Skin epidermis (tissue), 12 donors: ENCODE measurements around the gene DLX3.
A peak's percentile ranks its signal among the peaks of the same experiment; 100 is the strongest.

ENCODE experiments used
- H3K27ac ChIP-seq, 21 experiments: fragments of 200-600 bp; sonication (generic) in 11 of 21; one replicate each; pipeline ENCODE4 v1.5.0; 2020; ENCODE audit warnings: mild to moderate bottlenecking in 3 of 21, inconsistent platforms in 2 of 21, moderate library complexity in 2 of 21
- H3K4me3 ChIP-seq, 7 experiments: fragments of 200-600 bp; sonication (generic) in 2 of 7; one replicate each; pipeline ENCODE4 v1.5.0; 2020; ENCODE audit warnings: inconsistent platforms in 2 of 7, mild to moderate bottlenecking in 2 of 7, moderate library complexity in 1 of 7

The DLX3 gene

DNA sequence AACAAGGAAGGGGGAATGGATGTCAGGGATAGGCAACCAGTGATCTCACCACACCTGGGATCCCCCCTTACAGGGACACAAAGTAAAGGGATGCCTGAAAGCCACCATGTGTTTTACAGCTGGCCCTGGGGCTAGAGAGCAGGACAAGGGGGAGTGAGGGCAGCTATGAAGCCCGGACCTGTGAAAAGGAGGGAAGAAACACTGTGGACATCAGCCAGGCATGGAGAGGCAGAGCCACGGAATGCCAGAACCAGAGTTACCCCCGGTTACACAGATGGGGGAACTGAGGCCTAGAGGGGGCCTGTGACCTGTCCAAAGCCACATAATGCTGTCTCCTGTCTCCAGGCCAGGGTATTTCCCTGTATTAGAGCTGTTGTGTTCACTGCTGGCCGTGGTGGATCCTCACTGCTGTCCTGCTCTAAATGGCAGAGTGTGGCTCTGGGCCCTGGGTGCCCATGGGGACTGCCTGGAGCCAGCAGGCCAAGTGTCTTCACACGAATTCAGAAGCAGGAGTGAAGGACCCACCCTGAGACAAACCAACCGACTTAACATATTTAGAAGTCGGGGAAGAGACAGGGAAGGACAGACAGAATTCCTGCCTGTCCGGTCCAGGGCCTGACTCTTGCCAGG lies 31.1 kb upstream of the DLX3 start:
- H3K27ac ChIP-seq, result no peak overlapping the region
- H3K4me3 ChIP-seq, result no peak overlapping the region

DNA sequence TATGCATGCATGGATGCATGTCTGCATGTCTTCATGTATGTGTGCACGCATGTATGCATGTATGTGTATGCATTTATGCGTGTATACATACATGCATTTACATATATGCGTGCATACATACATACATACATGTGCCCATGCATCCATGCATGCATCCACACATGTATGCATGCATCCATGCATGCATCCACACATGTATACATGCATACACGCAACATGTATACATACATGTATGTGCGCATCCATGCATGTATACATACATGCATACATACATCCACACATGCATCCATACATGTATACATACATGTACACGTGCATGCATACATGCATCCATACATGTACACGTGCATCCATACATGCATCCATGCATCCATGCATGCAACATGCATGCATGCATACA lies 29.8 kb upstream of the DLX3 start:
- H3K27ac ChIP-seq, result no peak overlapping the region
- H3K4me3 ChIP-seq, result no peak overlapping the region

DNA sequence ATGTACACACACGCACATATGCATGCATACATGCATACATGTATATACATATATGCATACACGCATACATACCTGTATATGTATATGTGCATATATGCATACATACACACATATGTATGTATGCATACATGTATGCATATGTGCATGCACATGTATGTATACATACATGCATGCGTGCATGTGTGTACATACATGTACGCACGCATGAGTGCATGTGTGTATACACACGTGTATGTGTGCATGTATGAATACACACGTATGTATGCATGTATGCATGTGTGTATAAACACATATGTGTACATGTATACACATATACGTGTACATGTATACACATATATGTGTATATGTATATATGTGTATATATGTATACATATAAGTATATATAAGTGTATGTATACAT lies 28.5 kb upstream of the DLX3 start:
- Histone ChIP-seq H3K4me3 (no peak overlapping the region), H3K27ac (no peak overlapping the region)

DNA sequence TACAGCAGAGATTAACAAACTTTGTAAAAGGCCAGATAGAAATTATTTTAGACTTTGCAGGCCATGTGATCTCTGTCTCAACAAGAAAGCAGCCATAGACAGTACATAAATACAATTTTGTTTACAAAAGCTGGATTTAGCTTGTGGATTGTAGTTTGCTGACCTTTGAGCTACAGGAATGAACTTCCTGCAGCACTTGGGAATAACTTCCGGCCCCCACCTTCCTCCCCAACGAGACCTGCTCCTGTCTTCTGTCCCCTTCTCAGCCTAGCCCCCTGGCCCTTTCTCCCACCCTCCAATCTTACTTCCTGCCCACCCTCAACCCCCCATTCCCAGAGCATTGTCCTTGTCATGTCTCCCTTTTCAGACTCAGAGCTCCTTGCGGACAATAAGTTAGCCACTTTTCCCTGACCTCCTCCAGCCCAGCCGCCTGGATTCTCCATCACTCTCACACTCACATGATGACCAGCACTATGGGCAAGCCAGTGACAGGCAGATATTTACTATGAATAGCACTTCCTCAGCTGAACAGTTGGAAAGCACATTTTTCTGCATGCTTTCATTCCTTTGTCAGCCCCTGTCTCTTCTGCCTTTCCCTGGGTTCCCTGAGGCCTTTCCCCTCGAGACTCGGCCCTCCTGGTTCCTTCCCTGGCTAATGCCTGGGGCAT lies 27.6 kb upstream of the DLX3 start:
- H3K27ac ChIP-seq, result no peak overlapping the region
- H3K4me3 ChIP-seq, result no peak overlapping the region

DNA sequence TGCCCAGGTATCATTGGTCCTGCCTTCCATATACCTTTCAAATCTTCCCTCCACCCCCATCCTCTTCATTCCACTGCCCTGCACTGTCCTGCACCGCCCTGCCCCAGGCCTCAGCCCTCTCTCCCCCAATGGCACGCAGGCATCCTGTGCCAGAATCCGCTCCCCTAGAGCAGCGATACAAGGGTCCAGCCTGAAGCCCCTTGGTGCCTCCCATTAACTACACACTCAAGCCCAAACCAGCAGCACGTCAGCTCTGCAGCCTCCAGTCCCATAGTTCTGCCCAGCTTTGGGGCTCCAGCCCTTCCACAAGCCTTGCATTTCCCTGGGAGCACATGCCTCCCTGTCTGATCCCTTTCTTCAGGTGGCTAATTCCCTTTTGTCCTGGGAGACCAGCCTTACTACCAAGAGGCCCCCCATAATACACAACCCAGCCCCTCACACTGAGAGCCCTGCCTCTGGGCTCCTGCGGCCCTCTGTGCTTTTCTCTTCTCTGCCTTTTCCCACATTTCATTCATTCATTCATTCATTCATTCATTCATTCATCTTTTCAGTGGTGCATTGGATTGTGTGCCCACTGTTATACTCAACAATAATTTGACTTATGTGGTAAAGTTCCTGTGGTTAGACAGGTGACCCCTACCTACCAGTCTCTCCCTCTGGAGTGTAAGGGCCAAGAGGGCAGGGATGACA lies 26.8 kb upstream of the DLX3 start:
- Histone ChIP-seq H3K4me3 (no peak overlapping the region), H3K27ac (no peak overlapping the region)

DNA sequence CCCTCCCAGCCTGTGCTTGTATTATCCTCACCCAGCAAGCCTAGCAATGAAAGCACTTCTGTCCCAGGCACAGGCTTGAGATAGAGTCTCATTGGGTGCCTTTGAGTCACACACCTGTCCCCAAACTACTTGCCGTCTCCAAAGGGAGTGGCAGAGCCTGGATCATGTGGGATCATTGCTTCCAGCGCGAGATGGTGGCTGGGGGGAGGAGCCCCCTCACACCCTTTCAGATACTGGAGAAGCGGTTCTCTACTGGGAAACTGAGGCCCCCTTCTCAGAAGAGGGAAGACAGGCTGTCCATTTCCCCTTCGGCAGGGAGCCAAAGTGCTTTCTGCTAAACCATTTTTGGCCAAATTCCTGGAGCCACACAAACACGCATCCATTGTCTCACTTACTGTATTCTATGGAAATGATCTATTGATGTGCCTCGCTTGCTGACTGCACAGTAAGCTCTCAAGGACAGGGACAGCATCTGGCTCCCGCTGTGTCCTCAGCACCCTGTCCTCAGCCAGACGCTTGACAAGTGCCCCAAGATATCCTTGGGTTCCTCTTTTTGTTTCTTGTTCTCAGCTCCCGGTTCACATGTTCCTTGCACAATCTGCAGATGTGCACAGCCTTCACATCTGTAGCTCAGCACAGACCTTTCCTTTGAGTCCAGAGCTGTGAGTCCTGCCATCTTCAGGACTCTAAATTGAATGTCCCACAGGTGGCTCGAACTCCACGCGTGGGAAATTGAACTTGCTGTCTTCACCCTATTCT lies 26.0 kb upstream of the DLX3 start:
- Histone ChIP-seq H3K27ac (no peak overlapping the region), H3K4me3 (no peak overlapping the region)

DNA sequence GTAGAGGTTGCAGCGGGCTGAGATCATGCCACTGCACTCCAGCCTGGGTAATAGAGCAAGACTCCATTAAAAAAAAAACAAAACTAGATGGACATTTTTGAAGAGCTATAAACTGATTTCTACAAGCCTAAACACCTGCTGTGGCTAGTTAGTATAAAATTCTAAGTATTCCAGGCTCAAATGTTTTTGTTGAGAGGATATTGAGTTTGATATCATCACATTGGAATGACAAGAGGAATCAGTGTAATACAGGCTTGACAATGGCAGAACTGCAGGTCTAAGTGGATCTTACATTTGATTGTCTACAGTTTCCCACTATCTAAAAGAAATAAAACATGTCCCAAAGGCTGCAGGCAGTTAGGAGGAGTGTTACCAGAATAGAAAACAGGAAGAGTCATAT lies 23.9 kb upstream of the DLX3 start:
- Histone ChIP-seq H3K4me3 (no peak overlapping the region), H3K27ac (no peak overlapping the region)

DNA sequence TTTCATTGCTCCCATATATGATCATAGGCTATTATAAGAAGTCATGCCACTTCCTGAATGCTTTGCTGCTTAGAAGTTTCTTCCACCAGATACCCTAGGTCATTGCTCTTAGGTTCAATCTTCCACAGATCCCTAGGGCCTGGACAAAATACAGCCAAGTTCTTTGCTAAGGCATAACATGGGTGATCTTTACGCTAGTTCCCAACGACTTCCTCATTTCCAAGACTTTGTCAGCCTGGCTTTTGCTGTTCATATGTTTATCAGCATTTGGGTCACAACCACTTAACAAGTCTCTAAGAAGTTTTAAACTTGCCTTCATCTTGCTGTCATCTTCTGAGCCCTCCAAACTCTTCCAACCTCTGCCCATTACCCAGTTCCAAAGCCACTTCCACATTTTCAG lies 20.1 kb upstream of the DLX3 start:
- no peak overlapping the region for H3K27ac ChIP-seq
- no peak overlapping the region for H3K4me3 ChIP-seq

DNA sequence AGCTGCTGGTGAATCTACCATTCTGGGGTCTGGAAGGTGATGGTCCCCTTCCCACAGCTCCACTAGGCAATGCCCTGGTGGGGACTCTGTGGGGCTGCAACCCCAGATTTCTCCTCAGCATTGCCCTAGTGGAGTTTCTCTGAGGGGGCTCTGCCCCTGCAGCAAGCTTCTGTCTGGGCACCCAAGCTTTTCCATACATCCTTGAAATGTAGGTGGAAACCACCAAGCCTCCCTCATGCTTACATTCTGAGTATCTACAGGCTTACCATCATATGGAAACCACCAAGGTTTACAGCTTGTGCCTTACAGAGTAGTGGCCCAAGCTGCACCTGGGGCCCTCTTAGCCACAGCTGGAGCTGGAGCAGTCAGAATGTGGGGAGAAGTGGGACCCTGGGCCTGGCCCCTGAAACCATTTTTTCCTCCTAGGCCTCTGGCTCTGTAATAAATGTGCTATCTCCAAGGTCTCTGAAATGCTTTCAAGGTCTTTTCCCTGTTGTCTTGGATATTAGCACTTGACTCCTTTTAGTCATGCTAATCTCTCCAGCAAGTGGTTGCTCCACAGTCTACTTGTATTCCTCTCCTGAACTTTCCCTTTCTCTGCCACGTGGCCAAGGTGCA lies 19.6 kb upstream of the DLX3 start:
- H3K4me3 ChIP-seq, result no peak overlapping the region
- H3K27ac ChIP-seq, result no peak overlapping the region

DNA sequence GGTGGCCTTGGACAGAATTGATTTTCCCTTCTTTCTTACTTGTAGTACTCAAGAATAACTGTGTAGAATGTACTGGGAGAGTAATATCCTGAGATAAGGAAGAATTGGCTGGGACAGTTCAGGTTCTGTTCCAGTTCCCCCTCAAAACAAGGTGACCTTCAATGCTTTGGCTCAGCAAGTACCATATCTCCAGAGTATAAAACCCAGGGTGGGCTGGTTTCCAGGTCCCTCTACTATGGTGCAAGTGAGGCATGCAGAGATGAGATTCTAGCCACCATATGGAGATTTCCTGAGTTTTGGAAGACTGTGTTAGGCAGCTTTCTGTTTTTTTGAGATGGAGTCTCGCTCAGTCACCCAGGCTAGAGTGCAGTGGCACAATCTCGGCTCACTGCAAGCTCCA lies 18.1 kb upstream of the DLX3 start:
- no peak overlapping the region for H3K27ac ChIP-seq

DNA sequence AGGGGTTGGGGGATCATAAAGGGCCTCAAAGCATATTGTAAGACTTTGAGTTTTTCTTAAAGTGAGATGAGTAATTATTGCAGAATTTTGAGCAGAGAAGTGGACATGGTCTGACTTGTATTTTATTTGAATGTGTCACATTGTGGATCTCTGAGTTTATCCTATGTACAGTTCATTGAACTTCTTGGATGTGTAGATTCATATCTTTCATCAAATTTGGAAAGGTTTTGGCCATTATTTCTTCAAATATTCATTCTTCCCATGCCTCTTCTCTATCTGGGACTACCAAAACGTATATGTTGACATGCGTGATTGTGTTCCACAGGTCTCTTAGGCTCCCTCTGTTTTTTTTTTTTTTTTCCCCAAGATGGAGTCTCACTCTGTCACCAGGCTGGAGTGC lies 14.3 kb upstream of the DLX3 start:
- no peak overlapping the region for H3K27ac ChIP-seq

More for the DNA sequence above, 18.1 kb upstream of the DLX3 start:
- H3K4me3 ChIP-seq, result no peak overlapping the region

DNA sequence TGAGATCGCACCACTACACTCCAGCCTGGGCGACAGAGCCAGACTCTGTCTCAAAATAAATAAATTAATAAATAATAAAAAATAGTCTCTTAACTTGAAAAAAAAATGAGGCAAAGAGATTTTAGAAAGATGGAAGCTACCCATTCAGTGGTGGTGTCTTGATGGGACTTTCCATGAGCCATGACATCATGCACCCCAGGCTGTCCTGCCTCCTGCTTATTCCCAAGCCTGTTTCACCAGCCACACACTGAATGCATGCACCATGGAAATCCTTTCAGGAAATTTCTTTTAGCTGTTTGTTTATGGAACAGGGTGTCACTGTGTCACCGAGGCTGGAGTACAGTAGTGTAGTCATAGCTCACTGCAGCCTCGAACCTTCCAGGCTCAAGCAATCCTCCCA lies 8.9 kb upstream of the DLX3 start:
- H3K27ac ChIP-seq, result no peak overlapping the region
- no peak overlapping the region for H3K4me3 ChIP-seq

More for the DNA sequence above, 14.3 kb upstream of the DLX3 start:
- no peak overlapping the region for H3K4me3 ChIP-seq

DNA sequence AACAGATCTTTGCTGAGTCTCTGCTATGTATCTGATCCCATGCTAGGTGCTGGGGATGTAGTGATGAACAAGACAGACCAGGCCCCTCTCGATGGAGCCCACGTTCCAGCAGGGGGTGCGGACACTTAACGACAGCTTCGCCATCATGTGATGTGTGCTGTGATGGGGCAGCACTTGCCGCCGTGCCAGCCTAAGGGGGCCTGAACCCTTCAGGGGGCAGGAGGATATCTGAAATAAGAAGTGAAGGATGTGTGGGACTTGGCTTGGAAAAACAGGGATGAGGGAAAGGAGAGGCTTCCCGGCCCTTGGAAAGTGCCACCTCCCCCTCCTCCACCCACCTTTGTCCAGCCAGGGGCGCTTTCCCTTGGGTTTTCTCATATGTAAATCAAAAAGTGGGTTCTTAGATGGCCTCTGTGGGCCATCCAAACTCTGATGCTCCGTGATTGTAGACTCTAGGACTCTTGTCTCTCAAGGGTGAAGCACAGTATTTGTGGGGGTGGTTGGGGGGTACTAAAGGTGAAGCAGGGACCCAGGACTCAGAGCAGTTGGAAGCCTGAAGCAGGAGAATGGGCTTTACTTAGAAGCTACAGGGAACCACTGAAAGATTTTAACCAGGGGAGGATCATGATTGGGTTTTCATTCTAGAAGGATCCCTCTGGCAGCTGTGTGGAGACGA lies 4.0 kb upstream of the DLX3 start:
- Histone ChIP-seq H3K27ac (no peak overlapping the region), H3K4me3 (no peak overlapping the region)

DNA sequence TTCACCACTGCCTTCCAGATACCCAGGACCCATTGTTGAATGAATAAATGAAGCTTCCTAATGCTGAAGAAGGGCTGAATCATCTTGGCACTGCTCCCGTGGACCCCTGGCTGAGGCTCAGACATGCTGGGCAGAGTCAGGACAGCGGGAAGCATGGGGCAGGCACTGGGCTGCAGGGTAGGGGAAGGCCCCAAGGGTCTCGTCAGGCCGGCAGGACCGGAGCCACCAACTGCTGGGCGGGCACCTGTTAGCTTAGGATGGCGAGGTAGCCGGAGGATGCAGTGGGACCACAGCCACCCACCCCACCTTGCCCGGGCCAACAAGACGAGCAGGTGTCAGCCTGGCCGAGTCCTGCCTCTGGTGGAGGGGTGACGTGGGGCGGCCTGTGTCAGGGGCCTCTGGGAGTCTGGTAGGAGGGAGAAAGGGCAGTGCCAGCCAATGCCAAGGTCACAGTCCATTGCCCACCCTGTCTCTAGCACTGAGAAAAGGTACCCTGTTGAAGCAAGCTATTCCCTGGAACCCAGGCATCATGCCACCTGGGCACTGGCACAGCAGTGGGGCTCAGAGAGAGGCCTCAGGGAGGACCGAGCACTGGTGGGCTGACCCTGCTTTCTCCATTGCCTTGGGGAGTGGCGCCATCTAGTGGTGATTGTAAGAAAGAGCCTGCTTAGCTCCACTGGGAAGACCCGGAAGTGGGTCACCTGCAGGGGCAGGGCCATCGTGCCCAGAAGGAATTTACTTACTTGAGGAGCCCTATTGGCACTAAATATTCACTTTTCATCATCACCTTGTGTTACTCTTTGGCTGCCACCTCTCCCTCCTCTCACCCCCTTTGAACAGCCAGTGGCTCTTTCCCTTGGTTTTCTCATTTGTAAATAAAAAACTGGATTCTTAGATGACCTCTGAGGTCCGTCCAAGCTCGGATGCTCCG lies 3.0 kb upstream of the DLX3 start:
- H3K4me3 ChIP-seq, result no peak overlapping the region
- H3K27ac ChIP-seq, result no peak overlapping the region

DNA sequence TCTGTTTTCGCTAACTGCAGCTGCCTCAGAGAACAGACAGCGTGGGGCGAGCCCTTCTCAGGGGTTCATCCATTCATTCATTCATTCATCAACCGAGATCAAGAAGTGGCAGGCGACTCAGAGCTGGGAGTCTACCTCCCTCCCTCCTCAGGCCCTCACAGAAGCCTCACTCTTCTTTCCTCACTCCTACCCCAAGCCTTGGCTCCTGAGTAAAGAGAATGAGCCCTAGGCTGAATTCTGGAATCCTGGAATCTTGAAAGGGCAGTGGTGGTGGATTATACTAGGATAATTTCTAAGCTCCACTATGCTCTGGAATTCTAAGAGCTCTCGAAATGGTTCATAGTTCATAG lies 2.3 kb upstream of the DLX3 start:
- peak overlapping the region in 2 of 21 experiments; percentile 8 to 31 for H3K27ac ChIP-seq
- peak overlapping the region in 1 of 7 experiments; percentile 36 for H3K4me3 ChIP-seq

DNA sequence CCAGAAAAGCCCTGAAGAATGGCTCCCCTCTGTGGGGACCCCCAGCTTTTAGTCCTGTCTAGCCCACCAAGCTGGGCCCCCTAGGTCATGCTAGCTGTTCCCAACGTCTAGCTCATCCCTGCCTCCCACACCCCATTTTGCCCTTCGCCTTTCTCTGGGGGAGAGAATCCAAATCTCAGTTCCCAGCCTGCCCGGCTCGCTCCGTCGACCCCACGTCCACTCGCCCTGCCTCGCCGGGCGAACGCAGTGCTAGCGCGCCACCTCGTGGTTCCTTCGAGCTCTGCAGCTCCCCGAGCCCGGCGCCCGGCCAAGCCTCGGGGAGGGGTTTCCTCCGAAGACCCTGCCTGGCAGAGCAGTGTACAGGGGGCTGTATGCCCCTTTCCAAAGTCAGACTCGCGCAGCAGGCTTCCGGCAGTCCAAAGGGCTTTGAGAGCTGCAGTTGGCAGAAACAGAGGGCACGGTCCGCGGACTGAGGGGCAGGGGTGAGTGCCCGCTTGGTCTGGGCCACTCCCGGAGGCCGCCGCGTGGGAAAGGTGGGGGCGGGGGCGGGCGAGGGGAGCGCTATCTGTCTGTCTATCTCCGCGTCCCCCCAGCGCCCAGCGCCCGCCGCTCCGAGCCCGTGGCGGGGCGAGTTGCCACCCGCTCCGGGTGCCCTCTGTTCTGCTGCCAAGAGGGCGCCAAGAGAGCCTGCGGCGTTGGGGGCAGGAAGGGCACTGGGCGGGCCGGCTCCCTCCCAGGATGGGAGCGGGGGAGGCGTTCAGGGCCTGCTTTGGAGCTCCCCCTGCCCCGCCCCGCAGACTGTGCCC lies 1.7 kb upstream of the DLX3 start:
- Histone ChIP-seq H3K27ac (peak overlapping the region in 10 of 21 experiments; percentile 1 to 44 (median 16)), H3K4me3 (peak overlapping the region in 6 of 7 experiments; percentile 13 to 36 (median 26))

DNA sequence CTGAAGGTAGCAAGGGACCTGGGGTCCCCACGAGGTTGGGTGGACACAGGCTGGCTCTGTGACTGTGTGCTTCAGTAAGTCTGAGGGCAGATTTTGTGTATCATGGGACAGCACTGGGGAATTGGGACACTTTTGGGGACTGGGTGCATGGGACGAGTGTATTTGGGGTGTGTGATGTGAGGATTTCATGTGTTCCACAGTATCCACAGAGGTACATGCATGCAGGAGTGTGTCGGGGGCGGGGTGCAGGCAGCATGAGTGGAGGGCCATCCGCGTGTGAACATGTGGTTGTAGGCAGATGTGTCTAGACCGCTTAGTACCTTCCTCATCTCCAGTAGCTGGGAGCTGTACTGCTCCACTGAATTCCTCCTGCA lies 1.1 kb upstream of the DLX3 start:
- Histone ChIP-seq H3K27ac (no peak overlapping the region), H3K4me3 (no peak overlapping the region)
